Naive thymus-derived CD4-positive, alpha-beta T cell (primary cell): ENCODE measurements around the gene CLDN9. TPM values are rescaled to one million over a fixed set of nuclear protein-coding genes. Genes with fewer than 3 reads are reported as not detected.

Experiments
- ATAC-seq: fragments of 150-1000 bp; cut with Tn5 transposase; 2 replicates; pipeline ENCODE4 v1.10.0; 2021; ENCODE audit warnings: mild to moderate bottlenecking, moderate library complexity
- CTCF ChIA-PET: fragments of 350-600 bp; sonication (Branson Sonifier 250); formaldehyde crosslinking; loops from one replicate; lab custom pipeline; 2021; ENCODE audit warnings: antibody characterized with exemption; lab: Charles Lee
- POLR2A ChIA-PET: fragments of 350-600 bp; sonication (Branson Sonifier 250); formaldehyde crosslinking; loops from one replicate; lab custom pipeline; 2021; ENCODE audit warnings: antibody characterized with exemption, inconsistent platforms; lab: Charles Lee
- DNase-seq, 9 donors: peaks; one replicate each; pipeline versions ENCODE4 v3.0.0 to v3.0.0-alpha.2; 2020 to 2022; ENCODE audit warnings: mixed read lengths in 1 of 9
- H3K27ac ChIP-seq: one replicate; pipeline ENCODE4 v1.7.0; 2013; ENCODE audit warnings: mild to moderate bottlenecking, low read depth, low read length, moderate library complexity
- H3K27me3 ChIP-seq, 2 donors: one replicate each; pipeline ENCODE4 v1.7.0; 2013; ENCODE audit warnings: low read length in 2 of 2, mild to moderate bottlenecking in 2 of 2, moderate library complexity in 2 of 2; ENCODE audit not compliant: control insufficient read depth in 2 of 2, insufficient read depth in 2 of 2
- H3K36me3 ChIP-seq, 3 experiments: 1 replicate in 2 of 3; 2 replicates in 1 of 3; pipeline ENCODE4 v1.7.0; 2013; ENCODE audit warnings: low read length in 3 of 3, mild to moderate bottlenecking in 3 of 3, moderate library complexity in 1 of 3; ENCODE audit not compliant: insufficient read depth in 3 of 3, control insufficient read depth in 2 of 3
- H3K4me1 ChIP-seq, 2 donors: one replicate each; pipeline ENCODE4 v1.7.0; 2013; ENCODE audit warnings: low read length in 2 of 2, mild to moderate bottlenecking in 2 of 2, moderate library complexity in 1 of 2; ENCODE audit not compliant: control insufficient read depth in 2 of 2, insufficient read depth in 2 of 2
- H3K4me3 ChIP-seq: 2 replicates; pipeline ENCODE4 v1.7.0; 2013; ENCODE audit warnings: mild to moderate bottlenecking, low read length
- H3K9me3 ChIP-seq, 3 experiments: 1 replicate in 2 of 3; 2 replicates in 1 of 3; pipeline ENCODE4 v1.7.0; 2013; ENCODE audit warnings: low read length in 3 of 3; ENCODE audit not compliant: control insufficient read depth in 2 of 3
- H3K27ac Mint-ChIP-seq, 9 donors: one replicate each; pipeline ENCODE4 v1.8.0; 2020 to 2022; ENCODE audit warnings: mixed read lengths in 9 of 9, mild to moderate bottlenecking in 8 of 9, moderate library complexity in 5 of 9, inconsistent platforms in 2 of 9
- H3K27me3 Mint-ChIP-seq, 5 donors: one replicate each; pipeline ENCODE4 v1.8.0; 2021 to 2022; ENCODE audit warnings: mixed read lengths in 5 of 5, mild to moderate bottlenecking in 1 of 5
- H3K36me3 Mint-ChIP-seq, 5 donors: one replicate each; pipeline ENCODE4 v1.8.0; 2020 to 2022; ENCODE audit warnings: mixed read lengths in 5 of 5, mild to moderate bottlenecking in 3 of 5, inconsistent platforms in 1 of 5
- H3K4me1 Mint-ChIP-seq, 7 donors: one replicate each; pipeline ENCODE4 v1.8.0; 2020 to 2022; ENCODE audit warnings: mixed read lengths in 7 of 7, mild to moderate bottlenecking in 3 of 7, inconsistent platforms in 1 of 7
- H3K4me3 Mint-ChIP-seq, 10 donors: one replicate each; pipeline ENCODE4 v1.8.0; 2020 to 2022; ENCODE audit warnings: mild to moderate bottlenecking in 10 of 10, mixed read lengths in 10 of 10, moderate library complexity in 6 of 10, inconsistent platforms in 2 of 10
- H3K9me3 Mint-ChIP-seq, 11 donors: one replicate each; pipeline ENCODE4 v1.8.0; 2020 to 2022; ENCODE audit warnings: mixed read lengths in 11 of 11, mild to moderate bottlenecking in 4 of 11, inconsistent platforms in 1 of 11, moderate library complexity in 1 of 11
- intact Hi-C, 2 donors: fragments of 100-400 bp; cut with micrococcal nuclease; formaldehyde crosslinking; loops; one replicate each; pipeline ENCODE4 v1.15.1; 2023
- polyA plus RNA-seq, 2 donors: library from polyadenylated mRNA; unstranded; fragments of 300-500 nt; fragmentation: Illumina TruSeq; gene quantifications; one replicate each; pipeline ENCODE4 v1.2.3, GENCODE V29; 2021
- total RNA-seq, 6 experiments: library from RNA in 5 of 6; stranded (reverse) in 5 of 6; gene quantifications; 1 replicate in 5 of 6; 2 replicates in 1 of 6; pipeline ENCODE4 v1.2.3 and lab custom pipeline; 2021 to 2026

Gene CLDN9
- total and polyA plus RNA-seq, 7 experiments from 2014 or later = 0.15 to 0.37 TPM; not detected in 5

- Mint-ChIP-seq H3K27me3 (peaks cover 26 to 42% (median 30%) of the 10 kb centered on the region in 5 donors), H3K27ac (peak overlapping the region in 1 of 9 donors; percentile 52)
- POLR2A ChIA-PET = interaction anchor here (0.5 to 2.3 kb wide), 20 partner anchors 9 to 1243 kb away, joined by 3 to 17 read pairs (median 3); partner anchors contain the start of genes TNFRSF12A and ZNF213
These were observed 16.1 kb downstream of the CLDN9 start for GRCh38 chr16:3028716-3029319.

GRCh38 chr16:3029491-3030221 lies 16.9 kb downstream of the CLDN9 start:
- peak overlapping the region in 3 of 9 donors; percentile 26 to 60 (median 40) for H3K27ac Mint-ChIP-seq

More at GRCh38 chr16:3028716-3029319, 16.1 kb downstream of the CLDN9 start:
- H3K9me3 ChIP-seq = no peaks in the 10 kb centered on the region
- no peak overlapping the region for H3K27ac ChIP-seq
- H3K4me1 Mint-ChIP-seq = peaks cover 20 to 38% (median 29%) of the 10 kb centered on the region in 7 donors
- no peaks in the 10 kb centered on the region for H3K9me3 Mint-ChIP-seq
- H3K36me3 ChIP-seq = peaks cover 0 to 20% (median 0%) of the 10 kb centered on the region in 3 experiments
- peaks cover 6 to 7% of the 10 kb centered on the region in 2 donors for H3K27me3 ChIP-seq
- no peak overlapping the region for H3K4me3 ChIP-seq
- H3K4me3 Mint-ChIP-seq = peak overlapping the region; percentile 27 to 81 (median 62)
- CTCF ChIA-PET = interaction anchor here (0.6 to 9.2 kb wide), 19 partner anchors 10 to 225 kb away, joined by 3 to 98 read pairs (median 4); partner anchors contain the start of genes CLDN6, IL32, TNFRSF12A and ZNF213
- intact Hi-C loops = loop anchor here (1.0 to 10.0 kb wide), 5 partner anchors 9 to 494 kb away; partner anchors contain the start of genes CEMP1 (in 1 of the 2), PDPK1 (in 1 of the 2) and TNFRSF12A (in 1 of the 2)
- ATAC-seq (no peak), DNase-seq (no peak)
- peaks cover 18 to 22% of the 10 kb centered on the region in 2 donors for H3K4me1 ChIP-seq
- peaks cover 0 to 14% (median 3%) of the 10 kb centered on the region in 5 donors for H3K36me3 Mint-ChIP-seq

GRCh38 chr16:3030222-3031212 lies 17.8 kb downstream of the CLDN9 start:
- Histone ChIP-seq H3K4me3 (no peak overlapping the region), H3K27me3 (peaks cover 8 to 11% of the 10 kb centered on the region in 2 donors), H3K27ac (no peak overlapping the region), H3K36me3 (peaks cover 0 to 20% (median 0%) of the 10 kb centered on the region in 3 experiments), H3K9me3 (no peaks in the 10 kb centered on the region), H3K4me1 (peaks cover 18% of the 10 kb centered on the region in 2 donors)
- DNase-seq = no peak
- no peak for ATAC-seq
- peaks cover 0 to 11% (median 0%) of the 10 kb centered on the region in 5 donors for H3K36me3 Mint-ChIP-seq
- H3K4me1 Mint-ChIP-seq = peaks cover 15 to 35% (median 25%) of the 10 kb centered on the region in 7 donors
- peaks cover 36 to 55% (median 43%) of the 10 kb centered on the region in 5 donors for H3K27me3 Mint-ChIP-seq
- H3K27ac Mint-ChIP-seq = peak overlapping the region in 3 of 9 donors; percentile 26 to 53 (median 40)
- CTCF ChIA-PET = interaction anchor here (0.6 to 9.2 kb wide), 10 partner anchors 8 to 573 kb away, joined by 3 to 98 read pairs (median 6); partner anchors contain the start of gene ZNF213
- POLR2A ChIA-PET = interaction anchor here (0.7 to 2.7 kb wide), 11 partner anchors 9 to 135 kb away, joined by 3 to 10 read pairs (median 6); partner anchors contain the start of genes MMP25, TNFRSF12A and ZNF213
- H3K9me3 Mint-ChIP-seq = no peaks in the 10 kb centered on the region
- intact Hi-C loops = loop anchor here (1.0 to 2.0 kb wide), 6 partner anchors 14 to 136 kb away; no protein-coding TSS in a partner anchor
- H3K4me3 Mint-ChIP-seq = peak overlapping the region in 9 of 10 donors; percentile 50 to 82 (median 71)

More at GRCh38 chr16:3029491-3030221, 16.9 kb downstream of the CLDN9 start:
- Mint-ChIP-seq H3K9me3 (no peaks in the 10 kb centered on the region), H3K36me3 (peaks cover 0 to 11% (median 0%) of the 10 kb centered on the region in 5 donors), H3K27me3 (peaks cover 32 to 48% (median 36%) of the 10 kb centered on the region in 5 donors), H3K4me3 (peak overlapping the region; percentile 50 to 82 (median 70)), H3K4me1 (peaks cover 15 to 35% (median 25%) of the 10 kb centered on the region in 7 donors)
- peaks cover 6 to 9% of the 10 kb centered on the region in 2 donors for H3K27me3 ChIP-seq
- intact Hi-C loops = loop anchor here (2.0 to 10.0 kb wide), 5 partner anchors 15 to 495 kb away; partner anchors contain the start of genes CEMP1 (in 1 of the 2) and PDPK1 (in 1 of the 2)
- CTCF ChIA-PET = interaction anchor here (0.6 to 9.2 kb wide), 8 partner anchors 9 to 105 kb away, joined by 3 to 98 read pairs (median 11); partner anchors contain the start of genes CLDN6, TNFRSF12A and ZNF213
- H3K27ac ChIP-seq = no peak overlapping the region
- H3K36me3 ChIP-seq = peaks cover 0 to 20% (median 0%) of the 10 kb centered on the region in 3 experiments
- DNase-seq (peak in 1 of 9 donors; percentile 68), ATAC-seq (peak; percentile 17)
- H3K9me3 ChIP-seq = no peaks in the 10 kb centered on the region
- H3K4me1 ChIP-seq = peaks cover 18% of the 10 kb centered on the region in 2 donors
- peak overlapping the region; percentile 43 for H3K4me3 ChIP-seq
- POLR2A ChIA-PET = interaction anchor here (0.6 to 1.9 kb wide), 11 partner anchors 9 to 415 kb away, joined by 3 to 8 read pairs (median 4); partner anchors contain the start of genes TNFRSF12A and ZNF213

DNA sequence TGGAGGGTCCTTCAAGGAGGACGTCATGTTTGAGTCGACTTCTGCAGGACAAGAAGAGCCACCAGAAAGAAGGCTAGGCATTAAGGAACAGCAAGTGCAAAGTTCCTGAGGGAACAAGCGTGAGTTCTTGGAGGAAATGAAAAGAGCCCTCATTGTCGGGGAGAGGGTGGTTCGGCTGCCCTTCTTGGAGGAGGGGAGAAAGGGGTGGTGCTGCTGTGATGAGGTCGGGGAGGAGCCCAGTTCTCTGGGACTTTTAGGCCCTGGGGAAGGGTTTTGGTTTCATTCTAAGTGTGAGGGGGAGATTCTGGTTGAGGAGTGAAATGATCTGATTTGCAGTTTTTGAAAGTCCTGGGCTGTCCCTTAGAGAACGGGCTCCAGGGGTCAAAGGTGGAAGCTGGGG lies 19.9 kb downstream of the CLDN9 start:
- H3K27ac Mint-ChIP-seq = peak overlapping the region in 1 of 9 donors; percentile 31
- peaks cover 15 to 39% (median 29%) of the 10 kb centered on the region in 7 donors for H3K4me1 Mint-ChIP-seq
- H3K27me3 ChIP-seq = peaks cover 11 to 27% of the 10 kb centered on the region in 2 donors
- peaks cover 18 to 25% of the 10 kb centered on the region in 2 donors for H3K4me1 ChIP-seq
- intact Hi-C loops = no loop called here
- ChIA-PET CTCF (interaction anchor here (0.6 to 9.2 kb wide), 9 partner anchors 16 to 429 kb away, joined by 3 to 98 read pairs (median 3); no protein-coding TSS in a partner anchor), POLR2A (interaction anchor here (0.6 to 2.7 kb wide), 4 partner anchors 12 to 90 kb away, joined by 3 to 10 read pairs (median 6); partner anchors contain the start of genes IL32, MMP25 and TNFRSF12A)
- H3K9me3 Mint-ChIP-seq = no peaks in the 10 kb centered on the region
- no peak for ATAC-seq
- no peaks in the 10 kb centered on the region for H3K36me3 ChIP-seq
- no peak overlapping the region for H3K27ac ChIP-seq
- H3K36me3 Mint-ChIP-seq = no peaks in the 10 kb centered on the region
- no peak overlapping the region for H3K4me3 ChIP-seq
- H3K9me3 ChIP-seq = no peaks in the 10 kb centered on the region
- H3K27me3 Mint-ChIP-seq = peaks cover 49 to 68% (median 53%) of the 10 kb centered on the region in 5 donors
- no peak overlapping the region for H3K4me3 Mint-ChIP-seq
- no peak for DNase-seq

GRCh38 chr16:3035289-3035971 lies 22.7 kb downstream of the CLDN9 start:
- CTCF ChIA-PET = interaction anchor here (0.6 to 1.8 kb wide), 3 partner anchors 23 to 60 kb away, joined by 3 to 6 read pairs (median 4); no protein-coding TSS in a partner anchor
- H3K36me3 Mint-ChIP-seq = no peaks in the 10 kb centered on the region
- H3K4me3 Mint-ChIP-seq = peak overlapping the region in 6 of 10 donors; percentile 32 to 60 (median 44)
- H3K9me3 Mint-ChIP-seq = no peaks in the 10 kb centered on the region
- Histone ChIP-seq H3K9me3 (no peaks in the 10 kb centered on the region), H3K4me1 (peaks cover 0 to 6% of the 10 kb centered on the region in 2 donors), H3K27me3 (peaks cover 18 to 33% of the 10 kb centered on the region in 2 donors), H3K27ac (no peak overlapping the region), H3K4me3 (no peak overlapping the region), H3K36me3 (no peaks in the 10 kb centered on the region)
- no peak for DNase-seq
- ATAC-seq = no peak
- peaks cover 0 to 23% (median 11%) of the 10 kb centered on the region in 7 donors for H3K4me1 Mint-ChIP-seq
- peak overlapping the region in 1 of 9 donors; percentile 38 for H3K27ac Mint-ChIP-seq
- intact Hi-C loops = no loop called here
- POLR2A ChIA-PET = interaction anchor here (1.0 to 1.6 kb wide), 4 partner anchors 10 to 94 kb away, joined by 3 to 5 read pairs (median 4); partner anchors contain the start of gene MMP25
- H3K27me3 Mint-ChIP-seq = peaks cover 58 to 80% (median 67%) of the 10 kb centered on the region in 5 donors
